NCI-H524 (cell line): Measurements from ENCODE around the gene SPATA6.
A peak's percentile ranks its signal among the peaks of the same experiment; 100 is the strongest.
"Not testable (repeated sequence)": the region's sequence is repeated elsewhere in the genome, so short reads cannot be mapped to it uniquely, and the experiment has no call there.

ENCODE experiments used
- DNase-seq, 2 experiments: peaks; one replicate each; lab custom pipeline; 2025; lab: John Stamatoyannopoulos, UW

SPATA6 gene

DNA sequence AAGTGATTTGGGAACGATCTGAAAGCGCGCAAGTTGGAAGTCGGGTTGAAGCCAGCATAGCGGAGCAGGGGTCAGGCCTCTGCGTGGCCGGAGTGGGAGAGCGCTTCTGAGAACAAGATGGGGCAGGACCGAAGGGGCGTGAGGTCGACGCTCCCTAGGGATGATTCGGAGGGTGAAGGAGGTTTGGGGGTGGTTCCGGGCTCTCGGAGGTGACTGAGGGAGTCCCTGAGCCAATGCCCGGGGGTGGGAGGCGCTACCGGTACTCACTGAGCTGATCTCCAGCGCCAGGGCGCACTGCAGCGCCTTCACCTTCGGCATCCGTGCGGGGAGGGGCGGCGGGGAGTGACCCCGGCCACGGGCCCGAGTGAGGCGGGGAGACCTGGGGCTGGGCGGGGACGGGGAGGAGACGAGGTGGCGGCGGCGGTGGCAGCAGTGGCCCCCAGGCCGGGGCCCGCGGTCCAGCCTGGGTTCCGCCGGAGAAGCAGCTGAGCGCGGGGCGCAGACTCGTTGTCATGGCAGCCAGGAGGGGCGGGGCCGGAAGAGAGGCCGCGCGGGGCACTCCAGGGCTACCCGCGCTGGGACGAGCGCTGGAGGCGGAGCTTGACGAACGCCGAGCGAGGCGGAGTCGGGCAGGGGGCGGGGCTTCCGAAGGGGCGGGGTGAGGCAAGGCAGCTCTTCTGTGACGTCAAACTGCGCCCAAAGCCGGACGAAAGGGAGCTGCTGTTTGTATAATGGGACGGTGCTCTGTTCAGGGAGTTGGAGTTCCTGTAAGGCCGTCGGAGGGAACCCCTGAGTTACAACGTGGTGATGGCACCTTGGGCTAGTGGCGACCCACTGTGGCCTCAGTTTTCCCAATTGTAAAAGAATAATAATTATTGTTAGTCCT, at the start of gene SPATA6:
Gene SPATA6, minus strand, starts transcription at position 514 of the 886 bp plus-strand sequence. Its CDS starts 196 bp downstream, at position 318.
- DNase-seq: peak; percentile 82 to 94

- not testable (repeated sequence) for DNase-seq
Measured at GRCh38 chr1:48519896-48520295, 47.9 kb upstream of the SPATA6 start.

DNA sequence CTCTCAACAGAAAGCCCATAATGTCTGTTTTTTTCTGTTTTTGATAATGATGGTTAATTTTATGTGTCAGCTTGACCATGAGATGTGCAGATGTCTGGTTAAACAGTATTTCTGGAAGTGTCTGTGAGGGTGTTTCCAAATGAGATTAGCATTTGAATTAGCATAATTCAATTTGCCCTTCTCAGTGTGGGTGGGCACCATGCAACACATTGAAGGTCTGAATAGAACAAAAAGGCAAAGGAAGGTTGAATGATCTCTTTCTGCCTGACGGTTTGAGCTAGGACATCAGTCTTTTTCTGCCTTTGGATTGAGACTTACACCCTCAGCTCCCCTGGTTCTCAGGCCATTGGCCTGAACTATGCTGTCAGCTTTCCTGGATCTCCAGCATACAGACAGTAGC, 34.9 kb upstream of the SPATA6 start:
- DNase-seq: no peak

DNA sequence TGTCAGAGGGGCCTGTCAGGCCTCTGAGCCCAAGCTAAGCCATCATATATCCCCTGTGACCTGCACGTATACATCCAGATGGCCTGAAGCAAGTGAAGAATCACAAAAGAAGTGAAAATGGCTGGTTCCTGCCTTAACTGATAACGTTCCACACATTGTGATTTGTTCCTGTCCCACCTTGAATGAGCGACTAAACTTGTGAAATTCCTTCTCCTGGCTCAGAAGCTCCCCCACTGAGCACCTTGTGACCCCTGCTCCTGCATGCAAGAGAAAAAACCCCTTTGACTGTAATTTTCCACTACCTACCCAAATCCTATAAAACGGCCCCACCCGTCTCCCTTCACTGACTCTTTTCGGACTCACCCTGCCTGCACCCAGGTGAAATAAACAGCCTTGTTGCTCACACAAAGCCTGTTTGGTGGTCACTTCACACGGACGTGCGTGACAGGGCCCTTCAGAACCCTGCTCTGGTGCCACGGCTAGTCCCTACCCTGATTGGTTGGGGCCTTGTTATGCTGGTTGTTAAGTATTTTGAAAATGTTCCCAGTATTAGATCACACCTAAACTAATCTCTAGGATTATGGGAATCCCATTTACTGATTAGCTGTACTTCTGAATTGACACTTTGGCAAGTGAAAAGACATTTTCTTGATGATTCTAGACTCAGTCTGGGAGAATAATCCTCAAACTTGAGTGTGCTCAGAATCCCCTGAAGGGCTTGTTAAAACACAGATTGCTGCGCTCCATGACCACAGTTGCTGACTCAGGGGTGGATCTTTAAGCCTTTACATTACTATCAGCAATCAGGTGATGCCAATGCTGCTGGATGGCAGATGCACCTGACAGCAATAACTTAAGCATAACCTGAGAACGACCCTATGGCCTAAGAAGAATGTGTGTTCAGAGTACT, 28.8 kb upstream of the SPATA6 start:
- peak; percentile 9 to 72 for DNase-seq

GRCh38 chr1:48499211-48499735, 27.3 kb upstream of the SPATA6 start:
- no peak for DNase-seq

- peak; percentile 61 to 63 for DNase-seq
Measured at GRCh38 chr1:48498096-48498791, 26.2 kb upstream of the SPATA6 start.

- no peak for DNase-seq
Measured at GRCh38 chr1:48495911-48496310, 23.9 kb upstream of the SPATA6 start.

DNA sequence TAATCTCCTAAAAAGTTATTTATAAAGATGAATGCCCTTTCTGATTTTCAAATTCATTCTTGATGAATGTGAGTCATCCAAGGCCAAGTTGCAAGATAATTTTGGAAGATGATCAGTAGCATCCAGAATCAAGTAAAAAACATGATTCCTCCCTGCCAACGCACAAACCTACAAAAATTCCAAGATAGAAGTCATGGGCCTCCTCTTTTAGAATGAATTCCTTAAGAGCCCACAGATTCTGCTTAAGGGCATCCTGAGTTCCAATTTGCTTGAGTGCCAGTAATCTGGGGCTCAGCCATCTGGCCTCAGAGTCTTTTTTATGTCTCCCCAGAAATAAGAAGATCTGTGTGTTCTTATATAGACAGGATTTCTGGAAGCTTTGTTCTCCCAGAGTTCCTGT, 23.2 kb upstream of the SPATA6 start:
- DNase-seq: no peak

DNA sequence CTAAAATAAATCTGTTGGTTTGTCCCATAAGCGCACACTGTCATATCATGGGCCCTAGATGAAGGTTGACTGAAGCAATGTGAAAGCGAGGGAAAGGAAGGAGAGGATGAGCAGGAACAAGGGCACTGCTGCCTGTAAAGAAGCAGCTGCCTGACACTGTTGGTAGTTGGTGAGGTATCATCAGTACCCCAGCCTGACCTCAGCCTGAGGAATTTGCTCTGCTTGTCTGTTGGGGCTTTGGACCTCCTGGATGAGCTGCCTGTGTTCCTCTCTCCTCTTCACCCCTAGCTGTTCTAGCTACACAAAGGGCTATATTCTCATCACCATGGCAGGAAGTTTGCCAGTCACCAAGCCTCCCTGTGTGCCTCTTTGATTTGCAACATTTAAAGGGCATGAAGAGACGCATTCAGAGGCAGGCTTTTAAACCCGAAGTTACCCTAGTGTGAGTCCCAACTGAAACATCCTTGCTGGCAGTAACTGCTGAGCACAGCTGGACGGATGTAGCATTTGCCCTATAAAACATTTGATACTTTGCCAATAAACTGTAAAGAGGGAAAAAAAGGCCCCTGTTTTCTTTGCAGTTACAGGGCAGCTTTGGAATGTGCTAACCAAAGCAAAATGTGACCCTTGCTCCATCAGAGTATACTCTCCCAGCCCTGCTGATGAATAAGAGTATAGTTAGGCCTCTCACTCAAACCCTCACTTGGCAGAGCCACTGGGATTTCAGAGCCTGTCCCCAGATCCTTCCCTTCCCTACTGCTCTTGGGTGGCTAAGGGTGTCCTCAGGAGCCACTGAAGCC, 22.2 kb upstream of the SPATA6 start:
- DNase-seq: no peak

- no peak for DNase-seq
Measured at GRCh38 chr1:48493041-48493440, 21.0 kb upstream of the SPATA6 start.

GRCh38 chr1:48492392-48492791, 20.4 kb upstream of the SPATA6 start:
- no peak for DNase-seq

- DNase-seq: no peak
Measured at GRCh38 chr1:48488721-48489120, 16.7 kb upstream of the SPATA6 start.

GRCh38 chr1:48480504-48480903, 8.5 kb upstream of the SPATA6 start:
- DNase-seq: peak in 1 of 2 experiments; percentile 13

- DNase-seq: not testable (repeated sequence)
Measured at GRCh38 chr1:48480023-48480422, 8.0 kb upstream of the SPATA6 start.

- DNase-seq: no peak
Measured at GRCh38 chr1:48472638-48473037, 634 bp upstream of the SPATA6 start.

- DNase-seq: no peak
Measured at GRCh38 chr1:48470950-48471690, 884 bp downstream of the SPATA6 start.

- no peak for DNase-seq
Measured at GRCh38 chr1:48470481-48470855, 1.5 kb downstream of the SPATA6 start.

DNA sequence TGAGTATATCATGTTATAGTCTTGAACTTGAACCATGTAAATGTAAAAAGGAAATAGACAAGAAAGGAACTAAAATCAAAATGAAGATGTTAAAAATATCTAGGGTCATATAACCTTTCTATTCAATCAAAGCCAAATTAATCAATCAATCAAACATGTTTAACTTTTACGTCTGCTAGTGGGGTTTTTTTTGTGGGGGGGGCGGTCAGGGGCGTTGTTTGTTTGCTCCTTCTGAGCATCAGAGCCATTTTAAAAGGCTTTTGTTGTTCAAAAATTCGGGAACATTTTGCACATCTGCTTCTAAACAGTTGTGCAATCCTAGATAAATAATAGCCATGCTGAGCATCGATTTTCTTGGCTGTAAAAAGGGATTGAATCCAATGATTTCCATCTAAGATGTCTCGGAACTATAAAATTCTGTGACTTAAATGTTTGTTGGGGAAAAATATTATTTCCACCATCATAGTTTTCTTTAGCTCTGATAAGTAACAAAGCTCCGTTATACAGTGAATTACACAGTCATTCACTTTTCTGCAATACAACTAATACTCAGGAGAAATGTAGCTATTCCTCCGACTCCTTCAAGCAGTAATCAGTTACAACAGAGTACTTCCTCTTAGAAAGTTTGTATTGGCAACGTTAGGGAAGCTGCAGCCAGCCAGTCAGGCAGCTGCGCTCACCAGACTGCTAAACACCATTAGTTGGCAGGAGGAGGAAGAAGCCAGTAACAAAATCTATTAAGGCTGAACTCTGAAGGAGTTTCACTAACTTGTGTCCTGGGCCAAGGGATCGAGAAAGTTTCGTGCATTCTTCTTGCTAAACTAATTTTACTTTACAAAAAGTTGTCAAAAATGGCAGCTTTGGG, 2.2 kb downstream of the SPATA6 start:
- no peak for DNase-seq

DNA sequence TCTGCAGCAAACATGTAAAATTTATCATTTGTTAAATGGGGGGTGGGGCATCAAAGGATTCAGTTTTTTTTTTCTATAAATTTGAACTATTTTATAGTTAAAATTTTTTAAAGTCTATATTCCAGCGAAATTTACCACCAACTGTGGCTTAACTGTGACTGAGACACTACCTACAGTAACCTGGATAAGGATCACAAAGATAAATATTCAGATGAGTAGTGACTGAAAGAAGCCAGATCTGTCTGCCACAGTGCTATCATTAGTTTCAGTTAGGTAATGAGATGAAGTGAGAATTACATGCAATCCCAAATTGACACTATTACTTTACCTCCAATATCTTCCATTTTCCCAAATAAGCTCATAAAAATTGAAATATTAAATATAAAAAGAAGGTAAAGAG, 5.4 kb downstream of the SPATA6 start:
- DNase-seq: no peak
